ENCODE results near the gene ASB6. TPM values are rescaled to one million over a fixed set of nuclear protein-coding genes. Genes with fewer than 3 reads are reported as not detected.

Gene ASB6
- 18.0 to 25.5 TPM (median 24.7 TPM) in 5 replicates for total RNA-seq (2022; extraction: Qiagen RNA extraction)

GRCh38 chr9:129641750-129642585 is at the start of gene ASB6:
Gene ASB6, minus strand, starts transcription at chr9:129642151. Its CDS starts 152 bp downstream, at chr9:129641999.

DNA sequence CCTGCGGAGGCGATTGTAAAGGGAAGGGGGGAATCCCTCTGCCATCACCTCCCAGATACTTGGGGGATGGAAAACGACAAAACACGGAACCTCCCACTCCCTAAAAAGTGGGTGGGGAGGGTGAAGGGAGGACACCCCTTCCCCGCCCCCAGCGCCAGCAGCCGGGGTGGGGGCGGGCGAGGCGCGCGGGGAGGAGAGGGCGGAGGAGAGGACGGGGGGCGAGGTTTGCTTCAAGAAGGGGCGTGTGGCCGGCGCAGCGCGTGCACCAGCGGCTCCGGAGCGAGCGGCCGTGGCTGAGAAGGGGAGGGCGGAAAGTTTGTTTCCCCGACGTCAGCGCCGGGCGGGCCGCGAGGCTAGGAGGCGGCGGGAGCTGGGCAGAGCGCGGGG is 23.4 kb upstream of the ASB6 start, which contains the start of gene PRRX2:
TSS of gene PRRX2 (plus strand) at position 259 of the 387 bp plus-strand sequence. CDS start 221 bp downstream, outside the sequence.

GRCh38 chr9:129626079-129626624 is 15.8 kb downstream of the ASB6 start, which contains the start of gene NTMT1:
Gene NTMT1, plus strand, starts transcription at chr9:129626163. Its CDS starts 6,541 bp downstream, at chr9:129632704.

DNA sequence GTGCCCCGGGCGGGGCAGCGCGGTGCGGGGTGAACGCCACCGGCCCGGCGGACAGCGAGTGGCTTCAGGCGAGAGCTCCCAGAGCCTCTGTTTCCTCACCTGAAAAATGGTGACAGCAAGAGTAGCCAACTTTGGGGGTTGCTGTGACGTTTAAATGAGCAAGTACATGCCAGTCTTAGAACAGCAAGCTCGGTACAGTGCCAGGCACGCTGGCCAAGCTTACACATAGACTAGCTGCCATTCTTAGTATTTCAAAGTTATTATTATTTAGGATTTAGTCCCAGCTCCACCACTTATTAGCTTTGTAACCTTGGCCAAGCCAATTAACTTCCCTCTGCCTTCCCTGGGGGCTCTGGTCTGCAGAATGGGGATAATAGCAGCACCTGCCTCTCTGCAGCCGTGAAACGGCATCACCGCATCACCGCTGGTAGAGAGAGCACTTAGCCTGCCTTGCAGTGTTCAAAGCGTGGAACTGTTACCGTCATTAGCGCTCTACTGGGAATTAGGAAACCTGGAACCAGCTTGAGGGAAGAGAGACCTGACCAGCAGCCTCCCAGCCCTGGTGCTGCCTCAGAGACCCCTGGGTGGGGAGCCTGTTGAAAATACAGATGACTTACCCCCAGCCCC is 21.2 kb downstream of the ASB6 start, which contains the start of gene C9orf50:
TSS of gene C9orf50 (minus strand) at position 433 of the 627 bp plus-strand sequence. CDS start 527 bp downstream, outside the sequence.

Other genes with a start within 250 kb of the ASB6 start
- 0.10 to 0.12 TPM in 2 of 5 replicates, not detected in the others for gene C9orf50, start 21.1 kb downstream of the ASB6 start, total RNA-seq (2022; extraction: Qiagen RNA extraction)
- gene NTMT1, start 16.0 kb downstream of the ASB6 start, total RNA-seq (2022; extraction: Qiagen RNA extraction), result 91.1 to 106 TPM (median 99.9 TPM) in 5 replicates
- 3.5 to 8.8 TPM (median 7.8 TPM) in 5 replicates for gene PRRX2, start 23.5 kb upstream of the ASB6 start, total RNA-seq (2022; extraction: Qiagen RNA extraction)
- 113 to 139 TPM (median 120 TPM) in 5 replicates for gene PTGES, start 110.9 kb upstream of the ASB6 start, total RNA-seq (2022; extraction: Qiagen RNA extraction)
- gene TOR1B, start 161.0 kb upstream of the ASB6 start, total RNA-seq (2022; extraction: Qiagen RNA extraction), result 21.3 to 26.5 TPM (median 24.1 TPM) in 5 replicates
- gene TOR1A, start 182.0 kb upstream of the ASB6 start, total RNA-seq (2022; extraction: Qiagen RNA extraction), result 59.5 to 64.3 TPM (median 63.5 TPM) in 5 replicates
- 44.7 to 54.2 TPM (median 48.8 TPM) in 5 replicates for gene C9orf78, start 193.1 kb upstream of the ASB6 start, total RNA-seq (2022; extraction: Qiagen RNA extraction)
- 3.6 to 6.3 TPM (median 6.1 TPM) in 5 replicates for gene USP20, start 193.3 kb upstream of the ASB6 start, total RNA-seq (2022; extraction: Qiagen RNA extraction)